A549 (cell line): Measurements from ENCODE around the gene CDKN1C. TPM values are rescaled to one million over a fixed set of nuclear protein-coding genes. Genes with fewer than 3 reads are reported as not detected.

Experiments
- ATAC-seq, 2 experiments: fragments of 200-7000 bp in 1 of 2; fragments of >200 bp in 1 of 2; cut with Nextera tagmentation in 1 of 2; cut with Tn5 transposase in 1 of 2; 3 replicates each; pipeline versions ENCODE4 v1.8.0 to v1.9.1; 2018 to 2020; ENCODE audit warnings: mild to moderate bottlenecking in 1 of 2, moderate library complexity in 1 of 2
- CTCF ChIA-PET: fragments of 300-600 bp; sonication (Branson Sonifier 250); formaldehyde crosslinking; extraction: SDS; loops from one replicate; lab custom pipeline; 2021; ENCODE audit warnings: antibody characterized with exemption, inconsistent platforms; lab: Yijun Ruan, JAX
- POLR2A ChIA-PET: fragments of 350-600 bp; formaldehyde crosslinking; extraction: SDS; loops from one replicate; lab custom pipeline; 2021; ENCODE audit warnings: antibody characterized with exemption, inconsistent platforms; lab: Yijun Ruan, JAX
- DNase-seq, 2 experiments: peaks; one replicate each; pipeline versions ENCODE4 v3.0.0 to v3.0.0-alpha.2; 2011 to 2016; ENCODE audit warnings: low read depth in 1 of 2, low spot score in 1 of 2
- FAIRE-seq: peaks from 2 replicates; lab custom pipeline; 2011; peaks lifted over from hg19 to GRCh38; lab: Jason Lieb, UNC
- H3K27ac ChIP-seq, 2 experiments: fragments of >200 bp; sonication (Bioruptor Twin); formaldehyde crosslinking; 3 replicates each; pipeline ENCODE4 v1.5.1; 2016 to 2017
- H3K4me1 ChIP-seq: fragments of >200 bp; sonication (Bioruptor Twin); formaldehyde crosslinking; 3 replicates; pipeline ENCODE4 v1.6.1; 2016
- H3K4me2 ChIP-seq: fragments of >200 bp; sonication (Bioruptor Twin); formaldehyde crosslinking; 3 replicates; pipeline ENCODE4 v1.6.1; 2016
- H3K4me3 ChIP-seq: fragments of >200 bp; sonication (Bioruptor Twin); formaldehyde crosslinking; 3 replicates; pipeline ENCODE4 v1.5.1; 2016
- H3K9me3 ChIP-seq: fragments of >200 bp; sonication (Bioruptor Twin); formaldehyde crosslinking; 3 replicates; pipeline ENCODE4 v1.6.1; 2016
- CBX8 ChIP-seq: fragments of 200-600 bp; sonication (generic); IDR thresholded peaks from 2 replicates; pipeline ENCODE4 v1.6.1; 2016
- CHD2 ChIP-seq: fragments of 150-350 bp; IDR thresholded peaks from 2 replicates; pipeline ENCODE4 v1.6.1; 2014; ENCODE audit warnings: low read length; ENCODE audit not compliant: partially characterized antibody
- EP300 ChIP-seq, 2 experiments: fragments of >200 bp; sonication (Bioruptor Twin); formaldehyde crosslinking; IDR thresholded peaks; 2 replicates in 1 of 2; 3 replicates in 1 of 2; pipeline ENCODE4 v1.6.1; 2016 to 2017
- ESRRA ChIP-seq: fragments of 150-350 bp; IDR thresholded peaks from 2 replicates; pipeline ENCODE4 v1.6.1; 2014; ENCODE audit warnings: mild to moderate bottlenecking, low read length, borderline replicate concordance
- FOSL2 ChIP-seq, 2 experiments: fragments of 450-650 bp in 1 of 2; fragments of >200 bp in 1 of 2; sonication (Bioruptor Twin) in 1 of 2; formaldehyde crosslinking; IDR thresholded peaks; 2 replicates each; pipeline versions ENCODE4 v1.5.0 to v1.6.1; 2016 to 2020; ENCODE audit warnings: mild to moderate bottlenecking in 1 of 2, moderate library complexity in 1 of 2
- FOXS1 ChIP-seq: fragments of 250-450 bp; sonication (Bioruptor Pico); IDR thresholded peaks from 2 replicates; pipeline ENCODE4 v1.5.0; 2020; ENCODE audit warnings: mild to moderate bottlenecking, moderate library complexity
- GATA3 ChIP-seq: IDR thresholded peaks from 2 replicates; pipeline ENCODE4 v1.6.1; 2012; ENCODE audit warnings: borderline replicate concordance
- HEYL ChIP-seq: fragments of 250-450 bp; sonication (Bioruptor Pico); IDR thresholded peaks from 2 replicates; pipeline ENCODE4 v1.8.0; 2021; ENCODE audit warnings: mild to moderate bottlenecking, moderate library complexity
- JUNB ChIP-seq: fragments of >200 bp; sonication (Bioruptor Twin); formaldehyde crosslinking; IDR thresholded peaks from 2 replicates; pipeline ENCODE4 v1.6.1; 2016
- KDM5A ChIP-seq: fragments of 200-600 bp; sonication (generic); IDR thresholded peaks from 2 replicates; pipeline ENCODE4 v1.6.1; 2016; ENCODE audit warnings: antibody characterized with exemption, mild to moderate bottlenecking
- NFE2L2 ChIP-seq: fragments of 150-350 bp; conservative IDR thresholded peaks from 2 replicates; pipeline ENCODE4 v1.6.1; 2014; ENCODE audit warnings: low read length
- NR3C1 ChIP-seq: fragments of >200 bp; sonication (Bioruptor Twin); formaldehyde crosslinking; IDR thresholded peaks from 3 replicates; pipeline ENCODE4 v1.6.1; 2017
- POLR2A ChIP-seq: IDR thresholded peaks from 2 replicates; pipeline ENCODE4 v1.6.1; 2012; ENCODE audit warnings: mild to moderate bottlenecking, low read length
- RARB ChIP-seq: fragments of 250-450 bp; sonication (Bioruptor Pico); IDR thresholded peaks from 2 replicates; pipeline ENCODE4 v1.8.0; 2021; ENCODE audit warnings: mild to moderate bottlenecking, moderate library complexity
- RNF2 ChIP-seq: fragments of 200-600 bp; sonication (generic); IDR thresholded peaks from 2 replicates; pipeline ENCODE4 v1.6.1; 2016; ENCODE audit warnings: low read depth, mild to moderate bottlenecking, antibody characterized with exemption, moderate library complexity, borderline replicate concordance
- SREBF2 ChIP-seq: fragments of 450-650 bp; IDR thresholded peaks from 2 replicates; pipeline ENCODE4 v1.6.1; 2014; ENCODE audit warnings: mild to moderate bottlenecking, moderate library complexity
- TFCP2L1 ChIP-seq: fragments of 250-450 bp; sonication (Bioruptor Pico); IDR thresholded peaks from 2 replicates; pipeline ENCODE4 v1.5.0; 2021; ENCODE audit warnings: mild to moderate bottlenecking
- ZNF302 ChIP-seq: fragments of 250-450 bp; sonication (Bioruptor Pico); IDR thresholded peaks from 2 replicates; pipeline ENCODE4 v1.9.0; 2021; ENCODE audit warnings: inconsistent platforms, mild to moderate bottlenecking, moderate library complexity
- WGBS: methylation state at CpG from one replicate; pipeline ENCODE4 v1.1.6; 2017; ENCODE audit errors: missing lambda C conversion rate; 5-methylcytosine and 5-hydroxymethylcytosine counted together
- polyA plus RNA-seq, 4 experiments: library from polyadenylated mRNA; depleted of rRNA in 3 of 4; stranded (reverse); fragments of >200 nt; fragmentation: RNase III in 1 of 4; extraction: RNeasy Plus Mini Kit Qiagen cat#74134 plus additional on column Dnase treatment in 1 of 4; gene quantifications; 2 replicates in 3 of 4; 3 replicates in 1 of 4; pipeline ENCODE4 v1.2.3, GENCODE V29; 2011 to 2017
- TF ChIP-seq, protein P1 (sequence below): fragments of 250-450 bp; sonication (Bioruptor Pico); IDR thresholded peaks from 2 replicates; pipeline ENCODE4 v1.5.0; 2021; ENCODE audit warnings: mild to moderate bottlenecking, moderate library complexity, borderline replicate concordance
- TF ChIP-seq, protein P2 (sequence below): fragments of 250-450 bp; sonication (Bioruptor Pico); IDR thresholded peaks from 2 replicates; pipeline ENCODE4 v1.5.0; 2020; ENCODE audit warnings: low read depth, mild to moderate bottlenecking, moderate library complexity
- TF ChIP-seq, protein P3 (sequence below): fragments of >200 bp; sonication (Bioruptor Twin); formaldehyde crosslinking; IDR thresholded peaks from 2 replicates; pipeline ENCODE4 v1.6.1; 2016
- TF ChIP-seq, protein P4 (sequence below): fragments of >200 bp; sonication (Bioruptor Twin); formaldehyde crosslinking; IDR thresholded peaks from 3 replicates; pipeline ENCODE4 v1.5.1; 2016
- TF ChIP-seq, protein P5 (sequence below): fragments of >200 bp; sonication (Bioruptor Twin); formaldehyde crosslinking; IDR thresholded peaks from 3 replicates; pipeline ENCODE4 v1.6.1; 2016

The CDKN1C gene
- polyA plus RNA-seq, 2 of the 4 experiments (the other 2 are of a cell fraction), result 0.30 to 0.41 TPM

DNA sequence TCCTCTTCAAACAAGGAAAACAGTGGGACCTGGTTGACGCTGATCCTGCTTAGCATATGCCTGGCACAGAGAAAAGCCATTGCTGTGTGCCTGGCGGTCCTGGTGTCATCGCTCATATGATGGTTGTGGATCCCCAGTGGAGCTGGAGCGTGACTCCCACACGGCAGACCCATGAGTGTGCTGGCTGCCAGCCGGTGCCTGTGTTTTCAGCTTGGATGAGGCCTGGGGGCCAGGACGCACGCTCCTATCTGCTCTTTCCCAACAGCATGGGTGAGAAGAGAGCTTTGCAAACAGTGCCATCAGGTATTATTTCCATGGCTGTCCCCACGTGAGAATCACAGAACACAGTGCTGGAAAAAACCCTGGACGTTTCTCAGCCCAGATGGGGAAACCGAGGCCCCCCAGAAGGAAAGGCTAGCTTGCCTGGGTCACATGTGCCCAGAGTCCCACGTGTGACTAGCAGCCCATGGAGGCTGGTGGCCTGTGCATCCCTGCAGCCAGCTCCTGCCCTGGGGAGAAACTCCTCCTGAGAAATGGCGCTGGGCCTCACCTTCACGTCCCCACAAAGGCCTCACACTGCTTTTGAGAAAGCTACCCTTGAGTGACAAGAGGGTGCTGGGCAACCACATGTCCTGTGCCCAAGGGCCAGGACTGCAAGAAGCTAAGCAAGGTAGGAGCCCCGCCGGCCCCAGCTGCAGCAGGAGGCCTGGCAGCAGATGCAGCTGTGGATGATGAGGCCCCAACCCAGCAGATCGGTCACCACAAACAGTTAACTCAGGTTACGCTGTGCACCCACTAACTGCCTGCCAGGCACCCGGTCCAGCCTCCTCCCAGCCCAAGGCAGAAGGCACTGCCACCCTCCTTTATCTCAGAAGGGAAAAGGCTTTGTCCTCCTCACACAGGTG, 4.2 kb downstream of the CDKN1C start (continued):
- TF ChIP-seq, protein P1, sequence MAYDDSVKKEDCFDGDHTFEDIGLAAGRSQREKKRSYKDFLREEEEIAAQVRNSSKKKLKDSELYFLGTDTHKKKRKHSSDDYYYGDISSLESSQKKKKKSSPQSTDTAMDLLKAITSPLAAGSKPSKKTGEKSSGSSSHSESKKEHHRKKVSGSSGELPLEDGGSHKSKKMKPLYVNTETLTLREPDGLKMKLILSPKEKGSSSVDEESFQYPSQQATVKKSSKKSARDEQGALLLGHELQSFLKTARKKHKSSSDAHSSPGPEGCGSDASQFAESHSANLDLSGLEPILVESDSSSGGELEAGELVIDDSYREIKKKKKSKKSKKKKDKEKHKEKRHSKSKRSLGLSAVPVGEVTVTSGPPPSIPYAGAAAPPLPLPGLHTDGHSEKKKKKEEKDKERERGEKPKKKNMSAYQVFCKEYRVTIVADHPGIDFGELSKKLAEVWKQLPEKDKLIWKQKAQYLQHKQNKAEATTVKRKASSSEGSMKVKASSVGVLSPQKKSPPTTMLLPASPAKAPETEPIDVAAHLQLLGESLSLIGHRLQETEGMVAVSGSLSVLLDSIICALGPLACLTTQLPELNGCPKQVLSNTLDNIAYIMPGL (CRISPR knock-in tag), result no peak
- no peak for TF ChIP-seq NR3C1
- no peak for TF ChIP-seq CBX8
- TF ChIP-seq, all 56 proteins: peak for 0

DNA sequence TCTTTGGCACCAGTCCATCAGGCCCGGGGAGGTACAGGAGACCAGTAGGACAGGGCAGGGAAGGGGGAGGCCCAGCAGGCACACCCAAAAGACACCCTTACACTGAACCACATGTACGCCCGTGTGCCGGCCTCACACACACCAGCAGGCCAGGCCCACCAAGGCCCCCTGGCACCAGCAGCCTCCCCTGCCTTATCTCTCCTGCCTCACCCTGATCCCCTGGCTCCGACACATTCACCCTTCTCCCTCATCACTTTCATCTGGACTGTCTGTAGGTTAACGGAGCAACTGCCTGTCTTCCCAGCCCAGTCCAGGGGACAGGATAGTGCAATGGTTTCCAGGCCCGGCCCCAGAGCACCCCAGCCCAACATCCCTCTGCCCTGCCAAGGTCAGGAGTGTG, 4.9 kb downstream of the CDKN1C start:
- no peaks in the 10 kb centered on the region for H3K9me3 ChIP-seq
- no peak overlapping the region for H3K4me2 ChIP-seq
- TF ChIP-seq FOXS1 (no peak), ZNF302 (CRISPR knock-in tag) (no peak), KDM5A (no peak), CHD2 (no peak), TFCP2L1 (CRISPR knock-in tag) (no peak), GATA3 (no peak), JUNB (no peak), SREBF2 (no peak), RNF2 (no peak), ESRRA (no peak), EP300 (IDR thresholded peaks at IDR 0.05) (no peak)
- TF ChIP-seq, protein P2, sequence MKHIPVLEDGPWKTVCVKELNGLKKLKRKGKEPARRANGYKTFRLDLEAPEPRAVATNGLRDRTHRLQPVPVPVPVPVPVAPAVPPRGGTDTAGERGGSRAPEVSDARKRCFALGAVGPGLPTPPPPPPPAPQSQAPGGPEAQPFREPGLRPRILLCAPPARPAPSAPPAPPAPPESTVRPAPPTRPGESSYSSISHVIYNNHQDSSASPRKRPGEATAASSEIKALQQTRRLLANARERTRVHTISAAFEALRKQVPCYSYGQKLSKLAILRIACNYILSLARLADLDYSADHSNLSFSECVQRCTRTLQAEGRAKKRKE, result no peak
- TF ChIP-seq, protein P3, sequence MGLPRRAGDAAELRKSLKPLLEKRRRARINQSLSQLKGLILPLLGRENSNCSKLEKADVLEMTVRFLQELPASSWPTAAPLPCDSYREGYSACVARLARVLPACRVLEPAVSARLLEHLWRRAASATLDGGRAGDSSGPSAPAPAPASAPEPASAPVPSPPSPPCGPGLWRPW, result no peak
- TF ChIP-seq, protein P4, sequence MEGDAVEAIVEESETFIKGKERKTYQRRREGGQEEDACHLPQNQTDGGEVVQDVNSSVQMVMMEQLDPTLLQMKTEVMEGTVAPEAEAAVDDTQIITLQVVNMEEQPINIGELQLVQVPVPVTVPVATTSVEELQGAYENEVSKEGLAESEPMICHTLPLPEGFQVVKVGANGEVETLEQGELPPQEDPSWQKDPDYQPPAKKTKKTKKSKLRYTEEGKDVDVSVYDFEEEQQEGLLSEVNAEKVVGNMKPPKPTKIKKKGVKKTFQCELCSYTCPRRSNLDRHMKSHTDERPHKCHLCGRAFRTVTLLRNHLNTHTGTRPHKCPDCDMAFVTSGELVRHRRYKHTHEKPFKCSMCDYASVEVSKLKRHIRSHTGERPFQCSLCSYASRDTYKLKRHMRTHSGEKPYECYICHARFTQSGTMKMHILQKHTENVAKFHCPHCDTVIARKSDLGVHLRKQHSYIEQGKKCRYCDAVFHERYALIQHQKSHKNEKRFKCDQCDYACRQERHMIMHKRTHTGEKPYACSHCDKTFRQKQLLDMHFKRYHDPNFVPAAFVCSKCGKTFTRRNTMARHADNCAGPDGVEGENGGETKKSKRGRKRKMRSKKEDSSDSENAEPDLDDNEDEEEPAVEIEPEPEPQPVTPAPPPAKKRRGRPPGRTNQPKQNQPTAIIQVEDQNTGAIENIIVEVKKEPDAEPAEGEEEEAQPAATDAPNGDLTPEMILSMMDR, result no peak
- no peak overlapping the region for H3K27ac ChIP-seq
- FAIRE-seq (no peak), DNase-seq (no peak), ATAC-seq (no peak)
- H3K4me1 ChIP-seq, result peaks cover 5% of the 10 kb centered on the region; the same call in 1 of the 3 replicates
- ChIA-PET CTCF (interaction anchor here (3.2 to 21.2 kb wide), 3 partner anchors 7 to 347 kb away, joined by 16 to 1059 read pairs (median 25); no protein-coding TSS in a partner anchor), POLR2A (interaction anchor here (1.4 kb wide), 1 partner anchor 49 kb away, joined by 3 read pairs; the partner anchor contains the start of gene PHLDA2)
- 78% methylated on average over 7 of the region's 7 CpGs for WGBS
- no peak overlapping the region for H3K4me3 ChIP-seq

DNA sequence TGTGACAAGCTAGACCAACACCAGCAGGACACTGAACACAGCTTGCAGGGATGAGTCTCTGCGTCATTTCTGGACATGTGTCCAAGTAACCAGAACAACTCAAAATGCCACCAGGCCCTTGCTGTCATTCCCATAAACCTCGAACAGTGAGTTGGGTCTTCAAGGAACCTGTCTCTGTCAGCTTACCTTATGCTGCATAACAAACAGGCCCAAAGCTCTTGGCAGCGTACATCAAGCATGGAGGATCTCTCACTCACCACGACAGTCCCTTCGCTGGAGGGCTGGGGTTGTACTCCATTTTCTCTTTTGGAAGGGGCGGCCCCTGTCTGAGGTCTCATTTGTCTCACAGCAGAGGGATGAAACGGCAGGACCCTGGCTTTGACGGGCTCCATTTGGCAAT, 6.8 kb downstream of the CDKN1C start:
- ChIA-PET CTCF (interaction anchor here (1.0 to 21.2 kb wide), 6 partner anchors 9 to 574 kb away, joined by 3 to 1059 read pairs (median 14); no protein-coding TSS in a partner anchor), POLR2A (no interaction called here)
- ATAC-seq (no peak), FAIRE-seq (no peak), DNase-seq (no peak)
- Histone ChIP-seq H3K4me3 (no peak overlapping the region), H3K9me3 (no peaks in the 10 kb centered on the region), H3K4me2 (no peak overlapping the region), H3K4me1 (no peaks in the 10 kb centered on the region), H3K27ac (no peak overlapping the region)
- 65% methylated on average over 8 of the region's 8 CpGs for WGBS
- TF ChIP-seq, protein P5, sequence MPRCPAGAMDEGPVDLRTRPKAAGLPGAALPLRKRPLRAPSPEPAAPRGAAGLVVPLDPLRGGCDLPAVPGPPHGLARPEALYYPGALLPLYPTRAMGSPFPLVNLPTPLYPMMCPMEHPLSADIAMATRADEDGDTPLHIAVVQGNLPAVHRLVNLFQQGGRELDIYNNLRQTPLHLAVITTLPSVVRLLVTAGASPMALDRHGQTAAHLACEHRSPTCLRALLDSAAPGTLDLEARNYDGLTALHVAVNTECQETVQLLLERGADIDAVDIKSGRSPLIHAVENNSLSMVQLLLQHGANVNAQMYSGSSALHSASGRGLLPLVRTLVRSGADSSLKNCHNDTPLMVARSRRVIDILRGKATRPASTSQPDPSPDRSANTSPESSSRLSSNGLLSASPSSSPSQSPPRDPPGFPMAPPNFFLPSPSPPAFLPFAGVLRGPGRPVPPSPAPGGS, result no peak
- TF ChIP-seq FOSL2 (IDR thresholded peaks at IDR 0.05), result no peak
- TF ChIP-seq FOSL2 (CRISPR knock-in tag; IDR thresholded peaks at IDR 0.05), result no peak
- TF ChIP-seq ZNF302 (CRISPR knock-in tag), result no peak
- no peak for TF ChIP-seq HEYL (CRISPR knock-in tag)
- TF ChIP-seq NFE2L2, result no peak
- no peak for TF ChIP-seq RARB (CRISPR knock-in tag)
- no peak for TF ChIP-seq POLR2A
